Activated CD8-positive, alpha-beta T cell treated with anti-CD3 and anti-CD28 coated beads, Interleukin-2, amount 10 ng/mL, durations not matched to agents 7 days and 5 days (primary cell): ENCODE data around the gene HDAC9. TPM values are rescaled to one million over a fixed set of nuclear protein-coding genes. Genes with fewer than 3 reads are reported as not detected.

ENCODE experiments used
- ATAC-seq: fragments of 150-1000 bp; cut with Tn5 transposase; one replicate; pipeline ENCODE4 v1.10.0; 2021; ENCODE audit warnings: moderate library complexity
- CTCF ChIA-PET: fragments of 350-600 bp; sonication (Branson Sonifier 250); formaldehyde crosslinking; loops from one replicate; lab custom pipeline; 2021; ENCODE audit warnings: antibody characterized with exemption; lab: Charles Lee
- POLR2A ChIA-PET: fragments of 350-600 bp; sonication (Branson Sonifier 250); formaldehyde crosslinking; loops from one replicate; lab custom pipeline; 2021; ENCODE audit warnings: antibody characterized with exemption; lab: Charles Lee
- DNase-seq: peaks from one replicate; pipeline ENCODE4 v3.0.0-alpha.2; 2020
- H3K27ac Mint-ChIP-seq: one replicate; pipeline ENCODE4 v1.8.0; 2021; ENCODE audit warnings: mild to moderate bottlenecking, mixed read lengths
- H3K27me3 Mint-ChIP-seq: one replicate; pipeline ENCODE4 v1.8.0; 2021; ENCODE audit warnings: low read depth, mixed read lengths
- H3K36me3 Mint-ChIP-seq: one replicate; pipeline ENCODE4 v1.8.0; 2021; ENCODE audit warnings: low read depth, mixed read lengths
- H3K4me1 Mint-ChIP-seq: one replicate; pipeline ENCODE4 v1.8.0; 2021; ENCODE audit warnings: low read depth, mixed read lengths
- H3K4me3 Mint-ChIP-seq: one replicate; pipeline ENCODE4 v1.8.0; 2021; ENCODE audit warnings: mild to moderate bottlenecking, mixed read lengths
- H3K9me3 Mint-ChIP-seq: one replicate; pipeline ENCODE4 v1.8.0; 2022; ENCODE audit warnings: mixed read lengths; ENCODE audit not compliant: insufficient read depth
- total RNA-seq, 2 experiments: library from RNA; stranded (reverse); gene quantifications; one replicate each; pipeline ENCODE4 v1.2.3, GENCODE V29; 2021

HDAC9 gene
- total RNA-seq, 2 experiments from 2014 or later: 0.92 to 1.4 TPM

DNA sequence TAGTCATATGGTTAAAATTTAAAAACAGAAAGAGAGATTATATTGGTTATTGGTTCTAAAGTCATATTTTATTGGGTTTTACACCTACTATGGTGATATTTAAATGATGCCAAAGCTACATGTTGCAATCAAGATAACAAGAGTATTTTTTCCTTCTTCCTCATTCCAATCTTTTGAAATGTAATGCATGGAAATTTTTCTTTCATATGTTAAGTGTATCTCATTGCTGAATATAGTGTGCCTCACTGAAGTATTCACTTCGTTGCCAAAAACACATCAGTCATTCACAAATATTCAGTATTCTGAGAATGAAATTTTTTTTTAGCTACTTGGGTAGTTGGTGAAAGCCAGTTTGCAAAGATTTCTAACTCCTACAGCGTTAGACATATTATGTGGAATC is 19.5 kb downstream of the HDAC9 start:
- ATAC-seq: no peak
- Mint-ChIP-seq H3K27me3 (no peaks in the 10 kb centered on the region), H3K36me3 (no peaks in the 10 kb centered on the region), H3K27ac (no peak overlapping the region), H3K9me3 (no peaks in the 10 kb centered on the region), H3K4me1 (no peaks in the 10 kb centered on the region), H3K4me3 (no peak overlapping the region)
- CTCF ChIA-PET: no interaction called here
- no peak for DNase-seq
- POLR2A ChIA-PET: no interaction called here

GRCh38 chr7:18517646-18518045 is 22.1 kb downstream of the HDAC9 start:
- Mint-ChIP-seq H3K4me3 (no peak overlapping the region), H3K9me3 (no peaks in the 10 kb centered on the region), H3K27ac (no peak overlapping the region), H3K4me1 (peaks cover 4% of the 10 kb centered on the region), H3K36me3 (no peaks in the 10 kb centered on the region), H3K27me3 (no peaks in the 10 kb centered on the region)
- DNase-seq: no peak
- POLR2A ChIA-PET: no interaction called here
- CTCF ChIA-PET: no interaction called here
- no peak for ATAC-seq

DNA sequence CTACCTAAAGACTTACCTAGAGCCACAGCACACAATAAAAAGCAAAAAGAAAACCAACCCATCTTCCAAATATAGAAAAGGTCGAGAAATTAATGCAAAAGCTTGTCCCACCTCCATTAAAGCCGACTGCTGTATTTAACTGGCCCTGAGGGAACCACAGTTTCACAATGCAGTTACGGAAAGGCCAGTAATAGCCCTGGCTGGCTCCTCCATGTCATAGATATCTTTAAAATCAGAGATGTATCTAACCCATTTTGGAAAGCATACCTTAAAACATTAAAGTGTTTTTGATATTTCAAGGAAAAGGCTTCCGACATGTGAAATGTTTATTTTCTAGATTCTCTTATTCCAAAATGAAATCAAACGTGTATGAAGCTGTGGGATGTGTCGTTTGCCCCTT is 23.0 kb downstream of the HDAC9 start:
- H3K36me3 Mint-ChIP-seq: no peaks in the 10 kb centered on the region
- H3K27me3 Mint-ChIP-seq: no peaks in the 10 kb centered on the region
- H3K4me1 Mint-ChIP-seq: peaks cover 4% of the 10 kb centered on the region
- no peak for ATAC-seq
- no peak for DNase-seq
- ChIA-PET POLR2A (no interaction called here), CTCF (no interaction called here)
- H3K4me3 Mint-ChIP-seq: no peak overlapping the region
- no peak overlapping the region for H3K27ac Mint-ChIP-seq
- H3K9me3 Mint-ChIP-seq: no peaks in the 10 kb centered on the region

DNA sequence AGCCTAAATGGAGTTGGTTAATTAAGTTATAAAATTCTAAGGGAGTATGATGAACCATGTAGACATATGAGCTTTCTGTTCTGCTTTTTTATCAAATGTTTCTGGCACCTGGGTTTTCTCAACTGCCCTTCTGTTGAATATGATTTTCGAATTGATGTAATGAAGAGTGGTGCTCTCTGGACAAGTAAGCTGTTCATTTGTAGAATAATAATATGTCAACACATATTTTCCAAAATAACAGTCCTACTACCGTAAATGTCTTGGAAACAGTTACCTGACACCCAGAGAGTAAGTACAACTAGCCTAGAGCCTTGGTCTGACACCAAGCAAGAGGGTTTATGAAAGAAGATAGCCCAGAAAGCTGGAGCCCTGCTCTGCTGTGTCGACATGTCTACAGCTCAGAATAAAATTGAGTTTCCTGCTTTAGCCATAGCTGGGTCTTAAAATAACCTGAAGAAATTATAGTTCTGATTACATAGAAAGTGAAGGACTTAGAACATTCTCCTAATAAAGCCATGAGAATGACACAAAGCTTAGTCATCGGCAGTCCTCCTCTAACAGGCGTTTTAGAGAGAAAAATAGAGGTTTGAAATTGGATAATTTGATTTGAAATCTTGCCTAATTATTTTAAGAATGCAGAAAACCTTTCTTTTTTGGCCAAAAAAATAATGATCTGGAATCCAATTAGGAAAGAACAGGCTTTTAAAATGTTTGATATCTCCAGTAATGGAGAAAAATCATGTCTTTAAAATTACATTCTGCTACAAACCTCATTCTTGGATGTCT is 25.1 kb downstream of the HDAC9 start:
- no peak for DNase-seq
- no peak for ATAC-seq
- Mint-ChIP-seq H3K4me3 (no peak overlapping the region), H3K27me3 (no peaks in the 10 kb centered on the region), H3K4me1 (peaks cover 4% of the 10 kb centered on the region), H3K27ac (no peak overlapping the region), H3K36me3 (no peaks in the 10 kb centered on the region), H3K9me3 (no peaks in the 10 kb centered on the region)
- ChIA-PET CTCF (no interaction called here), POLR2A (no interaction called here)

DNA sequence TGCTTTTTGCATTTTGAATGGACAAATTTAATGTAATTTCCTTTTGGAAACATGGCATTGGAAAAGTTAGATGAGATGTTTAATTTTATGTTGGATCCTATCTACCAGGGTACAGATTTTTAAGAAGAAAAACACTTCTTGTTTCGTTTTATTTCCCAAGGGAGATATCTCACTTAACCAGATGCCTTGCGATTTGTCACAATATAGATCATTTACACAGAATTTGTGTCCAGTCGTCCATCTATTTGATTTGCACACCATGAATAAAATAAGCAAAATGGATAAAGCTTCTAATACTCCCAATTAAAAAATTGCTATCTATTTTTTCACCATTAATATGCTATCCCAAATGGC is 25.7 kb downstream of the HDAC9 start:
- Mint-ChIP-seq H3K4me3 (no peak overlapping the region), H3K36me3 (no peaks in the 10 kb centered on the region), H3K27ac (no peak overlapping the region), H3K4me1 (peaks cover 4% of the 10 kb centered on the region), H3K27me3 (no peaks in the 10 kb centered on the region), H3K9me3 (no peaks in the 10 kb centered on the region)
- POLR2A ChIA-PET: no interaction called here
- CTCF ChIA-PET: no interaction called here
- ATAC-seq (no peak), DNase-seq (no peak)

GRCh38 chr7:18521945-18522566 is 26.5 kb downstream of the HDAC9 start:
- Mint-ChIP-seq H3K4me1 (peaks cover 4% of the 10 kb centered on the region), H3K27ac (peak overlapping the region; percentile 56), H3K36me3 (no peaks in the 10 kb centered on the region), H3K9me3 (no peaks in the 10 kb centered on the region), H3K27me3 (no peaks in the 10 kb centered on the region), H3K4me3 (no peak overlapping the region)
- DNase-seq (no peak), ATAC-seq (peak; percentile 60)
- ChIA-PET CTCF (no interaction called here), POLR2A (interaction anchor here (1.1 kb wide), 1 partner anchor 14 kb away, joined by 3 read pairs; no protein-coding TSS in a partner anchor)

GRCh38 chr7:18524248-18524647 is 28.7 kb downstream of the HDAC9 start:
- Mint-ChIP-seq H3K9me3 (no peaks in the 10 kb centered on the region), H3K4me3 (no peak overlapping the region), H3K4me1 (peaks cover 4% of the 10 kb centered on the region), H3K27ac (no peak overlapping the region), H3K36me3 (no peaks in the 10 kb centered on the region), H3K27me3 (no peaks in the 10 kb centered on the region)
- no peak for DNase-seq
- ChIA-PET CTCF (no interaction called here), POLR2A (no interaction called here)
- ATAC-seq: no peak

DNA sequence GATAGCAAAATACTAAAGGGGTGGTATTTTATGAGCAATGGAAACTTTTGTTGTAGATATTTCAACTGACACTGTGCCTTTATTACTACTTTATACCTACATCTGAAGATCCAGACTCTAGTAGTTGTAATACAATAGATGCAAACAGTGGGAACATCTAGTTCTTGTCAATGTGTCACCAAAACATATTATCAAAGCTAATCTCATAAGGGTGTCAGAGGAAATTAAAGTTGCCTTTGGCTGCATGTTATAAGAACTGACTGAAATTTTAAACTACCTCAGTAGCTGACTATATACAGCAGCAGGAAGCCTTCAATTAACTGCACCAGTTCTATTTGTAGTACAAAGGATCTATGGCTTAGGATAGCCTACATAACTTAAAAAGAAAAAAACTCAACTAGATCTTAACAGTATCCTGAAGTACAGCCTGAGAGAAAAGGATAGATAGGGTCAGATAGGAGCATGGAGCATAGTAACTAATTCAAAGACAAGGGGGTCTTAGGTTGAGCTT is 30.9 kb downstream of the HDAC9 start:
- Mint-ChIP-seq H3K27me3 (no peaks in the 10 kb centered on the region), H3K9me3 (no peaks in the 10 kb centered on the region), H3K4me1 (peaks cover 4% of the 10 kb centered on the region), H3K4me3 (no peak overlapping the region), H3K36me3 (no peaks in the 10 kb centered on the region), H3K27ac (no peak overlapping the region)
- POLR2A ChIA-PET: no interaction called here
- no peak for DNase-seq
- no peak for ATAC-seq
- CTCF ChIA-PET: no interaction called here

- no peaks in the 10 kb centered on the region for H3K36me3 Mint-ChIP-seq
- no peaks in the 10 kb centered on the region for H3K4me1 Mint-ChIP-seq
- H3K27me3 Mint-ChIP-seq: no peaks in the 10 kb centered on the region
- ATAC-seq (no peak), DNase-seq (no peak)
- H3K27ac Mint-ChIP-seq: no peak overlapping the region
- H3K9me3 Mint-ChIP-seq: no peaks in the 10 kb centered on the region
- H3K4me3 Mint-ChIP-seq: no peak overlapping the region
- ChIA-PET CTCF (no interaction called here), POLR2A (no interaction called here)
Measured at GRCh38 chr7:18529239-18529638, 33.7 kb downstream of the HDAC9 start.

DNA sequence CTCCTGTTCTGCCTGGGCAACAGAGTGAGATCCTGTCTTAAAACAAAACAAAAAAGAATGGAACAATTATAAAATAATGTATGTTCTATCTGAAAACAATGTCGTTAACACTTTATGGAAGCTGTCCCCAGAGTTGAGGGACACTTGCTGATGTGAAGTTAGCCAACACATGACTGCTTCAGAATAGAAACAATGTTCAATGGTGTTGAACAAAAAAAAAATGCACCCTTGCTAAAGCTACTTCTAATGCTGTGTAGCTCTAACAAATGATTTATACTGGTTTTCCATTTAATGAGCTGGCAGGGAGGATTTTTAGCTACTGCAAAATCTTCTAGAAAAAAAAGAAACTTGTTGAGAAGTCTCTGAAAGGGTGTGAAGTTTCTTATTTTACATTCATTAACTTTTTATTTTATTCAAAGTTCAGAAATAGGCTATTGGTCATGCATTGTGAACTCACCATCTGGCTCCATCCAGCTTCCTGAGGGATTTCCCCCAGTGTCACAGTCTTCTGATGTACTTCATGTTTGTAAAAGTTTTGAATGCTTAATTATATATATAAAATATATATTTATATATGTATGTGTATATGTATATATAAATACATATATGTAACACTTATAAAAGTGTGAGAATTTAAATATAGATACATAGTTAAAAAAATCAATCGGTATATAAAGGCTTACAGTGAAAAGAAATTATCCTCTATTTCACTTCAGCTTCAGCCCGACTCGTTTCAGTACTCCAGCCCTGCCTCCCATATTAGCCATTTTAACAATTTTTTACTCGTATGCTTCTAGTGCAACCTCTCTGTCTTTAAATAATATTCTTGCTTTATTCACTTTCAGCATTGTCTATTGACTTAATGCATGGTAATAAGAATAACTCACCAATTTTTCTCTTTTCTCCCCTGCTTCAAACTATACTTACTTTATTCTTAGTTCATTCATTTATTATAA is 35.0 kb downstream of the HDAC9 start:
- Mint-ChIP-seq H3K27ac (no peak overlapping the region), H3K9me3 (no peaks in the 10 kb centered on the region), H3K27me3 (no peaks in the 10 kb centered on the region), H3K4me3 (no peak overlapping the region), H3K4me1 (no peaks in the 10 kb centered on the region), H3K36me3 (no peaks in the 10 kb centered on the region)
- no peak for ATAC-seq
- no peak for DNase-seq
- ChIA-PET CTCF (no interaction called here), POLR2A (no interaction called here)

GRCh38 chr7:18531539-18531938 is 36.0 kb downstream of the HDAC9 start:
- Mint-ChIP-seq H3K27me3 (no peaks in the 10 kb centered on the region), H3K9me3 (no peaks in the 10 kb centered on the region), H3K4me1 (no peaks in the 10 kb centered on the region), H3K36me3 (no peaks in the 10 kb centered on the region), H3K27ac (no peak overlapping the region), H3K4me3 (no peak overlapping the region)
- DNase-seq (no peak), ATAC-seq (no peak)
- ChIA-PET POLR2A (no interaction called here), CTCF (no interaction called here)

DNA sequence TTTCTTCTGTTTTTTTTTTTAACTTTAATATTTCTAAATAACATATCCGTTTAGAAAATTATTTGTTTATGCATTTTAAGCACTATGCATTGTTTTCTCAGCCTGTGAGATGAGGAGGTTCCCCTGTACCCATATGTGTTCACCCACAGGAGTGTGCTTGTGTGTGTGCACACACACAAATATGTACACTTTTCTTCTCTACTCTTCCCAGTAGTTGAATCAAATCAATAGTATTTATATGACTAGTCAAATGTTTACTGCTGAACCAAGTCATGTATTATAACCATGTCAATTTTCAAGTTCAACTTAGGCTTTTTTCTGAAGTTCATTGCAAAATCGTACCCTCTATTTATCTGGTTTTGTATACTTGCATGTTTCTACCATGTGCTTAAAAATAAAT is 37.3 kb downstream of the HDAC9 start:
- ChIA-PET POLR2A (no interaction called here), CTCF (no interaction called here)
- DNase-seq (no peak), ATAC-seq (no peak)
- Mint-ChIP-seq H3K36me3 (no peaks in the 10 kb centered on the region), H3K27me3 (no peaks in the 10 kb centered on the region), H3K4me1 (no peaks in the 10 kb centered on the region), H3K27ac (no peak overlapping the region), H3K9me3 (no peaks in the 10 kb centered on the region), H3K4me3 (no peak overlapping the region)
